Tibial nerve (tissue), 4 donors: Measurements from ENCODE around the gene GALNT18.

Source experiments
- EP300 ChIP-seq, 2 donors: sonication (generic); formaldehyde crosslinking; IDR thresholded peaks; one replicate each; pipeline ENCODE4 v1.6.1; 2017; ENCODE audit warnings: antibody characterized with exemption in 2 of 2, mild to moderate bottlenecking in 1 of 2
- TF ChIP-seq, protein P1 (sequence below), 5 experiments: fragments of 200-600 bp in 3 of 5; fragments of 450-650 bp in 2 of 5; sonication (generic) in 3 of 5; IDR thresholded peaks; one replicate each; pipeline ENCODE4 v1.5.1; 2016 to 2019; ENCODE audit warnings: antibody characterized with exemption in 5 of 5, mild to moderate bottlenecking in 3 of 5, moderate library complexity in 2 of 5

DNA sequence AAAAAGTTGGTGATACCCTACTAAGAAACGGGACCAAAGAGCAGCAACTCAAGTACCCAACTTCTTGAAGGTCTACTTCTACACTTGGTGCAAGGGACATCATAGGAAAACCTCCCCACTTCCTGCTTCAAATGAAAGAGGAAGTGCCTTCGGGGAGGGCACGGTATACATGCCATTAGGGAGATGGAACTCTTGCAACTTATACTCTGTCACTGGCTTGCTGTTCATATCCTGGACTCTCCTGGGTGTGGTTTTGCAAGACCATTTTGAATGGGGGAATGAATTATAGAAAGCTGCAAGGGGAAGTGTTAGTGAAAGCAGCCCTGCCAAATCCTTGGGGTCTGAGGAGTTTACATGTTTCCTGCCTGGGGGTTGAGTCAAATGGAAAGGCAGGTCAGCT, 310.6 kb downstream of the GALNT18 start:
- TF ChIP-seq, protein P1, sequence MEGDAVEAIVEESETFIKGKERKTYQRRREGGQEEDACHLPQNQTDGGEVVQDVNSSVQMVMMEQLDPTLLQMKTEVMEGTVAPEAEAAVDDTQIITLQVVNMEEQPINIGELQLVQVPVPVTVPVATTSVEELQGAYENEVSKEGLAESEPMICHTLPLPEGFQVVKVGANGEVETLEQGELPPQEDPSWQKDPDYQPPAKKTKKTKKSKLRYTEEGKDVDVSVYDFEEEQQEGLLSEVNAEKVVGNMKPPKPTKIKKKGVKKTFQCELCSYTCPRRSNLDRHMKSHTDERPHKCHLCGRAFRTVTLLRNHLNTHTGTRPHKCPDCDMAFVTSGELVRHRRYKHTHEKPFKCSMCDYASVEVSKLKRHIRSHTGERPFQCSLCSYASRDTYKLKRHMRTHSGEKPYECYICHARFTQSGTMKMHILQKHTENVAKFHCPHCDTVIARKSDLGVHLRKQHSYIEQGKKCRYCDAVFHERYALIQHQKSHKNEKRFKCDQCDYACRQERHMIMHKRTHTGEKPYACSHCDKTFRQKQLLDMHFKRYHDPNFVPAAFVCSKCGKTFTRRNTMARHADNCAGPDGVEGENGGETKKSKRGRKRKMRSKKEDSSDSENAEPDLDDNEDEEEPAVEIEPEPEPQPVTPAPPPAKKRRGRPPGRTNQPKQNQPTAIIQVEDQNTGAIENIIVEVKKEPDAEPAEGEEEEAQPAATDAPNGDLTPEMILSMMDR (IDR thresholded peaks at IDR 0.05): no peak
- TF ChIP-seq EP300 (IDR thresholded peaks at IDR 0.05): no peak
